K562 (cell line): ENCODE results near the gene BAD. TPM values are rescaled to one million over a fixed set of nuclear protein-coding genes. Genes with fewer than 3 reads are reported as not detected.

Experiments used
- E2F6 ChIP-seq, 2 experiments: IDR thresholded peaks; 2 replicates each; pipeline ENCODE4 v1.6.1; 2011; ENCODE audit warnings: borderline replicate concordance in 1 of 2, control low read depth in 1 of 2, low read depth in 1 of 2, low read length in 1 of 2, mild to moderate bottlenecking in 1 of 2, mixed read lengths in 1 of 2, moderate library complexity in 1 of 2; ENCODE audit not compliant: insufficient read depth in 1 of 2, insufficient read length in 1 of 2, poor library complexity in 1 of 2, severe bottlenecking in 1 of 2; ENCODE audit errors: extremely low read depth in 1 of 2
- HINFP ChIP-seq: fragments of 450-650 bp; conservative IDR thresholded peaks from 2 replicates; pipeline ENCODE4 v1.6.1; 2016; ENCODE audit warnings: missing genetic modification characterization, low read depth, mild to moderate bottlenecking, control low read depth, missing compliant biosample characterization
- HNRNPUL1 ChIP-seq: fragments of 200-400 bp; formaldehyde crosslinking; IDR thresholded peaks from 2 replicates; pipeline ENCODE4 v1.6.1; 2017; ENCODE audit warnings: low read length
- L3MBTL2 ChIP-seq: fragments of 450-650 bp; IDR thresholded peaks from 2 replicates; pipeline ENCODE4 v1.6.1; 2016; ENCODE audit warnings: mild to moderate bottlenecking, moderate library complexity
- MGA ChIP-seq: fragments of 450-650 bp; IDR thresholded peaks from 2 replicates; pipeline ENCODE4 v1.6.1; 2016; ENCODE audit warnings: mild to moderate bottlenecking, moderate library complexity
- POLR2A ChIP-seq: fragments of 450-650 bp; conservative IDR thresholded peaks from 2 replicates; pipeline ENCODE4 v1.6.1; 2016
- RBM39 ChIP-seq: fragments of 200-400 bp; formaldehyde crosslinking; optimal IDR thresholded peaks from 2 replicates; pipeline ENCODE3; 2018; ENCODE audit warnings: low read depth, low read length
- STAT5A ChIP-seq: IDR thresholded peaks from 2 replicates; pipeline ENCODE4 v1.6.1; 2012; ENCODE audit warnings: low read length, inconsistent platforms, borderline replicate concordance
- TSC22D4 ChIP-seq: fragments of 450-650 bp; IDR thresholded peaks from 2 replicates; pipeline ENCODE4 v1.6.1; 2016; ENCODE audit warnings: missing genetic modification characterization, missing biosample characterization, control low read depth
- VEZF1 ChIP-seq: fragments of 200-800 bp; sonication (Bioruptor generic); IDR thresholded peaks from 2 replicates; pipeline ENCODE4 v1.6.1; 2017; ENCODE audit warnings: missing genetic modification characterization, missing compliant biosample characterization
- ZNF75A ChIP-seq: fragments of 450-650 bp; formaldehyde crosslinking; IDR thresholded peaks from 2 replicates; pipeline ENCODE4 v1.4.0; 2020; ENCODE audit warnings: mild to moderate bottlenecking
- polyA plus RNA-seq, 8 experiments: library from polyadenylated mRNA; depleted of rRNA in 4 of 8; stranded (reverse) in 5 of 8; unstranded in 3 of 8; fragments of >200 nt; fragmentation: Nextera tagmentation in 2 of 8; fragmentation: Illumina TruSeq in 1 of 8; extraction: Ambion mirVana in 2 of 8; extraction: Trizol in 1 of 8; gene quantifications; 2 replicates each; pipeline versions ENCODE4 v1.2.1 to v1.2.3, GENCODE V29; 2011 to 2014; ENCODE audit warnings: inconsistent platforms in 1 of 8, missing spikeins in 1 of 8
- total RNA-seq, 7 experiments: library from RNA; depleted of rRNA in 6 of 7; stranded (reverse); fragments of >200 nt in 6 of 7; fragmentation: Illumina TruSeq in 2 of 7; extraction: Trizol in 2 of 7; gene quantifications; 2 replicates each; pipeline versions ENCODE4 v1.2.1 to v1.2.3, GENCODE V29; 2011 to 2021; ENCODE audit warnings: low replicate concordance in 1 of 7

BAD gene
- total and polyA plus RNA-seq, 9 of the 15 experiments (the other 6 are each of a cell fraction or from before 2014, with no cell fraction given) = 0.61 to 45.6 (median 11.8) TPM

GRCh38 chr11:64317961-64318765, 33.7 kb upstream of the BAD start, which contains the start of gene PRDX5 (continued):
- TF ChIP-seq E2F6 (IDR thresholded peaks at IDR 0.05; ENCODE audit: borderline replicate concordance in 1 of 2, extremely low read depth in 1 of 2, insufficient read depth in 1 of 2, insufficient read length in 1 of 2, low read depth in 1 of 2, low read length in 1 of 2, poor library complexity in 1 of 2, severe bottlenecking in 1 of 2) (peak in 1 of 2 experiments; percentile 77), VEZF1 (CRISPR knock-in tag) (no peak), RBM39 (no peak), HINFP (tag) (no peak), L3MBTL2 (no peak; the same call in 1 of the 2 replicates), HNRNPUL1 (no peak), ZNF75A (no peak), MGA (no peak), STAT5A (no peak), POLR2A (peak; percentile 70), TSC22D4 (tag) (no peak)
